LHCN-M2 (cell line): ENCODE results near the gene KIF5C. TPM values are rescaled to one million over a fixed set of nuclear protein-coding genes. Genes with fewer than 3 reads are reported as not detected.

Experiments
- DNase-seq: peaks from one replicate; pipeline ENCODE4 v3.0.0-alpha.2; 2012; ENCODE audit warnings: low read depth
- total RNA-seq: library from RNA; depleted of rRNA; stranded (reverse); fragments of >200 nt; gene quantifications from 2 replicates; pipeline ENCODE4 v1.2.3, GENCODE V29; 2014

Gene KIF5C
- total RNA-seq, 1 experiment from 2014 or later = 0.17 TPM

DNA sequence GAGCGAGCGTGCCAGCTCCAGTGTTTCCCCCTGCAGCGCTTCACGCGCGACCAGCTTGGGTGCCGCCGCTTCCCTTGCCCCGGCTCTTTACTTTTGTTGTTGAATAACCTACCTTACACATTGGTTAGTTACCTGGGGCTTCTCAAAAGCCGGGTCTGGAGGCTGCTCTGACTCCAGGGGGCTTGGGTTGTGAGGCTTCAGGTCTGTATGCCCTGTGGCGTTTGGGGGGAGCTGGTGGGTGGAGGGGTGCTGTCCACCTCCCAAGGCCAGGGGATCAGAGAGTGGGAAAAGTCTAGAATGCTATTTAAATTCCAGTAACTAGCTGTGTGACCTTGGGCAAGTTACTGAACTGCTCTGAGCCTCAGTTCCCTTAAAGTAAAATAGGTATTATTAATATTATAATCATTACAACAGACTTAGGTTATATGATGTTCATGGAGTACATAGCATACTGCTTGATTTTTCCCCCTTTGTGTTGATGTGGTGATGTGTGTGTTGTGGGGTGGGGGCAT lies 164.2 kb downstream of the KIF5C start:
- no peak for DNase-seq

DNA sequence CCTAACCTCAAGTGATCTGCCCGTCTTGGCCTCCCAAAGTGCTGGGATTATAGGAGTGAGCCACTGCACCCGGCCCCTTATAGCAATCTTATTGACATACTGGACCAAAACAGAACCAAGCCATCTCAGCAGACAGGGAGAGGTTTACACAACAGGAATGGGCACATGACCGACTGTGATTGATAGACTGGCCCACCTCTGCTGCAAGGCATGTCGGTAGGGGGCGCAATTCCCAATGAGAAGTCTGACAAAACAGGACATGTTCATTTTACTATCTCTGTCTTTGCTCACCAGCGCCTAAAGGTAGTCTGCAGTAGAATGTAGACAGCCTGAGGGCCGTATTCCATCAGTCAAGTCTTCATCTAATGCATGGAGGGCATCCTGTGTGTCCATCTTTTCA lies 165.4 kb downstream of the KIF5C start:
- no peak for DNase-seq

DNA sequence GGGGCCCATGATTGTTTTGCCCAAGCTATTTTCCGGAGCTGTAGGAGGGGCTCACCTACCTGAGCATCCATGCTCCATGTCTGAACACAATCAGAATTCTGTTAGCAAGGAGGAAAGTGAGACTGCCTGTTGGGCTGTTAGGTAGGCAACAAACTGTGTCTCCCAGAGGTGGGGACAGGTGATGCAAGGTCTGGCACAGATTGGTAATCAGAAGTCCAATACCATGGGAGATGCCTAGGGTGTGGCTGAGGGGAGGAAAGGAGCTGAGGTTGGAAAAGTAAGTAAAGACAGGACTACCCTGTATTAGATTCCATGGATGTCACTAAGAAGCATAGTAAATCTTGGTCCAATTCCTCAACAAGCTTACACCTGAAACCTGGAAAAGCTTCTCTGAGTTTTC lies 166.5 kb downstream of the KIF5C start:
- no peak for DNase-seq

DNA sequence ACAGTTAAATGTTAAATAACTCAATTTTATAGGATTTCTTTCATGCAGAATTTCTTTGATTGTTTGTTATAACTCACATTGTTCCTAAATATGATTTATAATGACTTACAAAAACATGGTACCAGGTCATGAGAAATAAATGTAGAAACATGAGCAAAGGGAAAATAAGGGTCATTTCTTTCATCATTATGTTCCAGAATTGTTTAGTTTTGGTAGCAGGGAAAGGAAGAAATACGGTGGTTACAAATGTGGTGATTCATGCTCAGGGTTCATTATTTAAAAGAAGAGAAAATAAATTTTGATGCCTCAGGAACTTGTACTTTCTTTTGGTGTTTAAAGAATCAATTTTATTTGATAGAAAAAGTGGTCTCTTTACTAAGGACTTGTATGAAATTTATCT lies 167.9 kb downstream of the KIF5C start:
- peak; percentile 55 for DNase-seq

DNA sequence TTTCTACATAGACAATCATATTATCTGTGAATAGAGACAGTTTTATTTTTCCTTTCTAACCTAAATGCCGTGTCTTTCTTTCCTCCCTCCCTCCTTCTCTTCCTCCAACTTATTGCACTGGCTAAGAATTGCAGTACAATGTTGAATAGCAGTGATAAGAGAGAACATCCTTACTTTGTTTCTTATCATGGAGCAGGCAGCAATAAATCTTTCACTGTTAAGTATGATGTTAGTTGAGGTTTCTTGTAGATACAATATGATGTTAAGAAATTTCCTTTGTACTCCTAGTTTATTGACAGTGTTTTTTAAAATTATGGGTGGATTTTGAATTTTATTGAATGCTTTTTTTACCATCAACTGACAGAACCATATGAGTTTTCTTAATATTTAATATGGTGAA lies 169.5 kb downstream of the KIF5C start:
- no peak for DNase-seq

DNA sequence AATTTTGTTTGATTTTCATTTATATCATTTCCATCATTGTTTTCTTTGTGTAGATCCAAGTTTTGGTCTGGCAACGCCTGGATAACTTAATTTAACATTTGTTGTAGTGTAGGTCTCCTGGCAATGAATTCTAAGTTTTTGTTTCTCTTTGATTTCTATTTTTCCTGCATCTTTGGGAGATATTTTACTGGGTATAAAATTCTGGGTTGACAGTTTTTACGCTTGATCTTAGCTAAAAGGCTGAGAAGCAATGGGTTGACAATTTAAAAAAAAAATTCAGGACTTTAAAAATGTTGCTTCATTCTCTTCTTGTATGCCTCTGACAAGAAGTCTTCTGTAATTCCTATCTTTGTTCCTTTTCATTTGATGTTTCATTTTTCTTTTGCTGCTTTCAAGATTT lies 172.1 kb downstream of the KIF5C start:
- no peak for DNase-seq

DNA sequence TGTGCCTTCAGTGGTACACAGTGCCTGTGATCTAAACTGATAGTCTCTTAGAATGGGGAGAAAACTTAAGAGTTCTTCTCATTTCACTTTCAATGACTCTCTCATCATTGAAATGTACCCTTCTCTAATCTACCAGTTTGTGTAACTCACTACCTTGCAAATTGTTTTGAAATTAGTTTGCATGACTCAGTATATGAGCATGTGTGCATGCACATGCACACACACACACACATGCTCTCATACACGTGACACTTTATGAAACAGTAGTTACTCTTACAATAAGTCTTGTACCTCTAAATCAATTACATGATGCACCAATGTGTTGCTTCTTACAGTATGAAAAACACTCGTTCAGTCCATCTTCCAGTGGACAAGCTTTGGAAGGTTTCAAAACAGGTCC lies 174.1 kb downstream of the KIF5C start:
- DNase-seq = peak; percentile 72

DNA sequence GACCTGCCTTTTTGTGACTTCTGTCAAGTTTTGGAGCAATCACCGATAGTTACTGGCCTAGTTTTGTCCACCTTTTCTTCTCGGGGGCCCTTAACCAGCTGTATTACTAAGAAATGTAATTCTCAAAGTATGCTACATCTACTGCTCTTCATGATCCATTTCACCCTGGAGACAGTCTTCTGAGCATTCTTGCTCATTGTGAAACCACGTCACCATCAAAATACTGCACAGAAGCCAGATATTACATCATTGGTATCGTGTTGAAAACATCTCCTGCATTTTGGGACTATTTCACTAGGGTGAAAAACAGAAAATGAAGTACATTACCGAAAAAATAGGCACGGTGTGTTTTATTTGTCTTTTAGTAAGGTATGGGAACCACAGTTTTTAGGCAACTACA lies 175.2 kb downstream of the KIF5C start:
- peak; percentile 74 for DNase-seq

DNA sequence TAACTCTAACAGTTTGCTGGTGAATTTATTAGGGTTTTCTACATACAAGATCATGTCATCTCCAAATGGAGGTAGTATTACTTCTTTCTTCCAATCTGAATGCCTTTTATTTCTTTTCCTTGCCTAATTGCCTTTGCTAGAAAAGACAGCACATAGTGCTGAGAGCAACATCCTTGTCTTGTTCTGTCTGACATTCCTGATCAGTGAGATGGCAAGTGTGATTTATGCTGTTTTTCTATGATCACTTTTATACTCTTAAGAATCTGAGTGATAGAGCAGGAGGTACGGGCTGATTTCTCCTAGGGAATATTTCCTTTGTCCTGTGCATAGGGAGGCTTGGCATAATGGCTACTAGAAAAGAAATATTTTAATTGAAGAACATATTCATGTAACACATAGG lies 180.7 kb downstream of the KIF5C start:
- peak; percentile 44 for DNase-seq

DNA sequence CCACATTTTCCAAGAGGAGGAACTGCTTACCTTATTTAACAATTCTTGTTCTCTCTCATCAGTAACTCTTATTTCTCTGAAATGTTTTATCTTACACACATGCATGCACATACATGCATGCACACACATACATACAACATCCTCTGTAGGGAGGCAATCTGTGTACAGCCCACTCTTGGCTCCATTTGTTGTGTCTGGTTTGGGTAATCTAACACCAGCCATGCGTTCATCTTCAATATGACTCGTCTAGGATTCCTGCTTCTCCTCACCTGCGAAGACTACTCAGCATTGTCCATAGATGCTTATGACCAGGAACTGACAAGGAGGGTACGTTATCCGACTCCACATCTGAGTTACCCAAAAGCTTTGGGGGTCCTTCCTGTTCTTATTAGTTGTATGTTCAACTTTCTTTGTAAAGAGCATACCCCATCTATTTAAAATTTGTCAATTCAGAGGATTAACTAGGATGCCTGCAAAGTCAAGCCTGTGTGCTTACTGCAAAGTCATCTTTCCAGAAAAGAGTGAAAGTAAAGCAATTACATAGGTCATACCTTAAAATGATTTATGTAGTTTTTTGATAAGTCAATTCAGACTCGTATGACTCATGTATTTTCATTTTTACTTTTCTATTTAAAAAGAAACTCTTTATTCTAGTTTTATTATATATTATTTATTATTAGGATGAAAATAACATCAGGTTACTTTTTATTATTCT lies 181.7 kb downstream of the KIF5C start:
- no peak for DNase-seq

DNA sequence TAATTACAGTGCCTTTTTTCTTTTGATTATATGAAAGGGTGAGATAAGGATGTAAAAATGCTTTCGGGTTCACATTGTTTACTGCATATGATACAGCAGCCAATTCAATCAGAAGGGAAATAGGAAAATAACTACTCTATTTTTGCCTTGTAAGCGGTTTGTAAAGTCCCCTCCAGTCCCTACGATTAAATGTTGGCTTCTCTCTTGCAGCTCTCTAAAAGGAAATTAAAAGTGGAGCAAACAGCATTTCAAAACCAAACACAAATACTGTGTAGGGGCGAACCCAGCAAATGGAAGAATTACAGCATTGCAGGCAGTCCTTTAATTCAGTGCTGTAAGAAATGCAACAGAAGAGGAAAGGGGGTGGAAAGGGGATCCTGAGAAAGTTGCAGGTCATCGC lies 182.4 kb downstream of the KIF5C start:
- no peak for DNase-seq

DNA sequence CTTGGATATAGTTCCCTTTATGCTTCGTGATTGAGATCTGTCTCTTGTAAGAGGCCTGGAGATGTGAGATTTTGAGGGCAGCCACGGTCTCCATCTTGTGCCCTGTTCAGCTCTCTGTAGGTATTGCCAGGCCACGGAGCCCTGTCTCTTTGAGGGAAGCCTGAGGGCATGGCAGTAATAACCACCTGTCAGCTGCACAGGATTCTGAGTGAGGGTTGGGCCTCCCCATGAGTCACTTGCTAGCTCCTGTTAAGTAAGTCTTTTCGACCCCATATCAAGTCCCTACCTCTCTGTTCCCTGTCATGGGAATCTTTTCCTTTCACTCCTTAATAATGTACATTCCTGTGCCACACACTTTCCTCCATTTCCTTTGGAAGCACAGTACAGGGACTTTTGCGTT lies 183.9 kb downstream of the KIF5C start:
- DNase-seq = no peak

DNA sequence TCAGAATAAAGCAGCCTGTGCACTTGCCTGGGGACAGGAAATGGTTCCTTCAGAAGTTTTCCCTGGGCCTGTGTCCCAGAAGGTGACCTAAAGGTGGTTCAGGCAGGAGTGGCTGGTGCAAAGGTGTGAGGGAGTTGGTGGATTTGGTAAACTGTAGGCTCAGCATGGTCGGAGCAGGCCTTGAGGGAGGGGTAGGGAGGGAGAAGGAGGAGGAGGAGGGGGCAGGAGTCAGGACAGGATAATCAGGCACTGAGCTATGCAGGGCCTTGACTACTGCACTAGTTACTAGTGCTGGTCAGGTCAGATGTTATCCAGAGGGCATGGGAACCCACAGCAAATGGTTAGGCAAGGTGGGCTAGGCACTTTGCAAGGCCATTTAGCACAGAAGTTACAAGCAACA lies 184.8 kb downstream of the KIF5C start:
- no peak for DNase-seq

DNA sequence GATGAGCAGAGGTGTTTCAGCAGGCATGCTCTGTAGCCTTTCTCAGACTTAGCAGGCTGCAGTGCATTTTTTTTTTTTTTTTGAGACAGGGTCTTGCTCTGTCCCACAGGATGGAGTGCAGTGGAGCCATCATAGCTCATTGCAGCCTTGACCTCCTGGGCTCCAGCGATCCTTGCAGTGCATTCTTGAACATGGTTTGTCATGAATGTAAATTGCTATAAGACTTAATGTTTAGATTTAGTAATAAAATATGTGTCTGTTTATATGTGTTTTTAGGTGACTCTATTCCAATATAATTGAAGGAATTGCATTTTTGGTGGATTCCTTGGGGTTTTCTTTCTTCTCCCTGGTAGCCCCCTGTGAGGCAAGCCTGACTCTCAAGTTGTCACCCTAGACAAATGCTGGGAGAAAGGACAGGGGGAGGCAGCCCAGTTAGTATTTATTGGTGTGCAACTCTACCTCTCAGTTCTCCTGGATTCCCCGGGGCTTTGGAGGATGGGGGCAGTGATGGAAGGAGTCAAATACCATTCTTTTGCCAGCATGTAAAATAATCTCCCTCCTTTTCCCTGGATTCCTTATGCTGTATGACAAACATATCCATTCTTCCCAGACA lies 186.2 kb downstream of the KIF5C start:
- DNase-seq = no peak

DNA sequence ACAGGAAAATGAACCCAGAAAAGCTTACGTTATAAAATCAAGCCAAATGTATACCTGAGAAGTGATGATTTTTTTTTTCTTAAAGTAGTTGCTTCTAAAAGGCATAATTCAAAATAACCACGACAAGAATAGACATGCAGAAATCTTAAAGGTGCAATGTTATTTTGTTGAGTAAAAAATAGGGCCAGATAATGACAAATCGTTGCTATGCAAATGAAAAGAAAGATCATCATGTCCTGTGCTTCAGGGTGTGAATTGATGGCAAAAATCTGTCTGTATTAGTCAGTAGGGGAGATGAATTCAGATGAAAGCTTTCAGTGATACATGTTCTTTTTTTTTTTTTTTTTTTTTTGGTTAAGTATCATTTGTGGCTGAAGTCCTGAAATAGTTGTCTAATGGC lies 187.5 kb downstream of the KIF5C start:
- DNase-seq = no peak

DNA sequence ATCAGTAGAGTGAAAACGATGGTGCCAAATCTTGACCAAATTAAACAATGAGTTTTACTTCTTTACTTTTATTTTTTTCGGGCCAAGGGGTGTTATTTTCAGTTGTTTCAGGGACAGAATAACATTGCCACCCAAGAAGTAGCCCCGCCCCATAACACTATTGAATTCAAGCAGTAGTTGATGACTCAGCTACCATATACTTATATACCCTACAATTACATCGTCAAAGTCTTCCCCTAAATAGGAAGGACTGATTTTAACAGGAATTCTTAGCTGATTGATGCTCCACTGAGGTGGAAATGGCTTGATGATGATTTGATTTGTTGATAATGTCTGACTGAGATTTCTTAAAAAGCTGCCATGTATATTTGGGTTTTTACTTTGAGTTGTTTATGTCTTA lies 188.2 kb downstream of the KIF5C start:
- DNase-seq = no peak

DNA sequence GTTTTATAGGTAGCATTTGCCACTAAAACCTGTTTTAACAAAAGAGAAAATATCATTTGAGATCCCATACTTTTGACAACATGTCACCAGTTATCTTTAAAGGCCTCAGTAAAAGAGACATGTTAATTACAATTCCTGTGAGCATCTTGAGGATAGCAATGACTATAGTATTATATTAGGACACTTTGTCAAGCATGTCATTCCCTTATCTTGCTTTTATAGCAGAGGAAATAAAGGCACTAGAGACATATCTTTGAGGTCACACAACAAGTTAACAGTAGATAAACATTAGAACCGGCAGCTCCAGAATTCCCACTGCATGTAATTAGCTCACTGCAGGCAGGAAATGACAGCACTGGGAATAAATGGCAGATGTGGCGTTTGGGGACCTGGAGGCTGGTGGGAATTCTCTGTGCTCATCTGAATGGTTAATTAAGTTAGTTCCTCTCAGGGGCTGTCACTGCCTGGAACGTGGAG lies 189.4 kb downstream of the KIF5C start:
- DNase-seq = no peak

DNA sequence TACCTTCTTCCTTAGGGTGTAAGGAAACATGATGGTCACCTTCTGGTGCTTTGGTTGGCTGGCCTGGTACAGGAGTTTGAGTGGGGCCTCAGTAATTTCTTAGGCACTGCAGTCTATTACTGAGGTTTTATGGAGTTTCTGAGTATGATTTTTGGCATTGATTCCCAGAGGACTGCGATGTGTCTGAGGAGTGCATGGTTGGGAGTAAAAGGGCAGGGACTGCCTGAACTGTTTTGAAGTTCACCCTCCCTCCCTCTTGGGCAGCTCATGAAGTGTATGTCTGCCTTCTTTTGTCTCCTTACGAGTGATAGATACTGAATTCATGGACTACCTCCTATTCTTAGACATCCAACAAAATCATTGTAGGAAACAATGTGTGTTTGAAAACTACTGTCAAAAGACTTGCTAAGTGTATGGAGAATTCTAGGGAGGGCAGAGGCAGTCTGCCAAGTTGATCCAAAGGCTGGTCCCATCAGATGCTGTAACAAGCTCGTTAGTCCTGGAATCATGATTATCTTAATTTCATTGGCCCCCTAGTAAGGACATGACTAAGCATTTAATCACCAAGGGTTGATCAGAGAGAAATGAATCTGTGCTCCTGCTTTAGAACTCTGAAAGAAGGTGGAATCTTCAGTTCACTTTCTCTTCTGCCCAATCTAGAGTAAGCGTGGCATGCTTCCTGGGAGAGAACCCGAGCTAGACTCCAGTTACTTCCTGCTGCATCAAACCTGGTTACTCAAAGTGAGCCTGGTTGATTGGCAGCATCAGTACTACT lies 190.0 kb downstream of the KIF5C start:
- no peak for DNase-seq

DNA sequence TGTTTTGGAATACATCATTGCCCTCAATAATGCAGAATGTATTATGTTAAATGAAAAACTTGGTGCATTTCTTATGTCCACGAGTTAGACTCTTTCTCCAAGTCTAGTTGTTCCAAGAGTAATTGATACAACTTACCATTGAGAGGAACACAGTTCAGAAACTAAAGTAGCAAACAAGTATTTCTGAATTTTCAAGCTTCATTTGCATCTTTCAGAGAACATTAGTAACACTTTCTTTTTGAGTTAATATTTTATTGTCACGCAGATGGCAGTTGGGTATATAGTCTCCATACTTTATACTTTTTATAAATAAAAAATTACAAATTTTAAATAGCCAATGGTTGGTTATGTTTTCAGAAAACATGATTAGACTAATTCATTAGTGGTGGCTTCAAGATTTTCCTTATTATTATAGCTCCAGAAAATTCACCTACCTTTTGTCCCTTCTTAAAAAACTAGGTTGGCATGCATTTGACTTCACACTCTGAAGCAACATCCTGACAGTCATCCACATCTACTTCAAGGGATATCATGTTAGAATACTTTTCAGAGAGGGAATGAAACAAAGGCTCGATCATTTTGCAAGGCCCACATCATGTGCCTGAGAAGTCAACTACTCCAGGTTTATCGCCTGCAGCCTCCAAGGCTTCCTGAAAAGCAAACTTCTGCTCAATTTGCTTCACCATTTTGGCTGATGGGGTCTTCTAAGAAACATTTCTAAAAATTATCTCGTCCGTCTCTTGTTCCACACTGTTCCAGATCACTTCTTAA lies 193.4 kb downstream of the KIF5C start:
- DNase-seq = no peak

DNA sequence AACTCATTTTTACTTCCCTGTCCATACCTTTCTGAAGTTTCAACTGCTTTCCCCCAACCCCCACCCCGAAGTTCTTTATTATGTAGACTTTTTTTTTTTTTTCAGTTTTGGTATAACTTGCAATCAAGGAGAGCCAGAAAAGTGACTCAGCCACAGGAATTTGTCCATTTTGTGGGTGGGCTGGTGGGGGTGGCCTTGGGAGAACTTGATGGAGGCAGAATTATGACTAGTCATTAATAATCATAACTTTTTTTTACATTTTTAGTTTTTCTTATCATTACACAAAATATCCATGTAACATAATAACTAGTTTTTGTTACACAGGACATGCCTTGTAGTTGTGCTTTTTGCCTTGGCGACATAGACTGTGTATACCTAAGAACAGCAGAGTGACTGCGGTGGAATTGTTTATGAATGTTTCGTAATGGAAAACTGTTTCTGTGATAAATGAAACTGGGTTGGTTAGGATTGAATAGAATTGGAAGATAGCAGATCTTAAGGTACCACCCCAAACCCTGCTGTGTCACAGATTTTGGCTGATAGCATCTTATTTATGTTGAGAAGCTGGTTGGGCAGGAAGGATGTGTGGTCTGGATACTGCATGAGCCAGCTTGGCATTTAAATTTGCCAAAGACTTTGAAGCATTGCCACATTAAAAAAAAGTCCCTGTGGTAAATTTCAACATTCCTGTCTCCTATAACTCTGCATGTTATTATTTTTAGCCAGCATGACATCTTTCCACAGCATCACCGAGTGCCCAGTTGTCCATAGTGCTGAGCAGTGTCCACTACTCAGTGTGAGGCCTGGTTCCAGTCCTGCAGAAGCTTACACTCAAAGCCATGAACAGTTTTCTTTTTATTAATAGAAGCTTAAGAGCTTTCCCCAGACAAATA lies 194.2 kb downstream of the KIF5C start:
- peak; percentile 89 for DNase-seq
